Stimulated activated CD4-positive, alpha-beta T cell treated with anti-CD3 and anti-CD28 coated beads, Interleukin-4, amount 100 ng/mL, for 1 hour (primary cell): Measurements from ENCODE around the gene BPIFB4.
"Not testable (repeated sequence)": the region's sequence is repeated elsewhere in the genome, so short reads cannot be mapped to it uniquely, and the experiment has no call there.

Experiments used
- DNase-seq: peaks from one replicate; pipeline ENCODE4 v3.0.0-alpha.2; 2020

Gene BPIFB4

GRCh38 chr20:33079259-33079658, at the start of gene BPIFB4:
Gene BPIFB4 (plus strand): TSS chr20:33079643. CDS start chr20:33081527, 1,884 bp downstream.
- no peak for DNase-seq

DNA sequence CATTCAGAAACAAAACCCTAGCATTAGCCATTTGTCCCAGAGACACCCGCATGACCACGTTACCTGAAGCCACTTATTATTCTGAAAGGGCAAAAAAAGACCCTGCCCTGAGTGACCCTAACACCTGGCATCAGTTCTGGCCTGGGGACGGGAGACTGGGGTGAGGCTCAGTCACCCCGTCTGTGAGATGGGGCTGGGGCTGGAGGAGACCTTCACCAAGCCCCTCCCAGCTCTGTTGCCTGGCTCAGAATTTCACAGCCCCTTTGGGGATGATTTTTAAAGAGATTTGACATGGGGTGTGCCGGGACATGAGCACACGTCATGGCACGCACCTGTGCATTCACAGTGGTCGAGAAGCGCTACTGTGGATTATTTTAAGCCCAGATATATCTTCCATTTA, 49.4 kb upstream of the BPIFB4 start:
- no peak for DNase-seq

- no peak for DNase-seq
These were observed 48.9 kb upstream of the BPIFB4 start for GRCh38 chr20:33030569-33030968.

- no peak for DNase-seq
These were observed 47.9 kb upstream of the BPIFB4 start, which contains the start of gene BPIFB6 for GRCh38 chr20:33031531-33031930. Gene BPIFB6 (plus strand): TSS chr20:33031648. CDS start chr20:33031648, 0 bp downstream.

- DNase-seq, result no peak
These were observed 46.9 kb upstream of the BPIFB4 start for GRCh38 chr20:33032555-33032954.

DNA sequence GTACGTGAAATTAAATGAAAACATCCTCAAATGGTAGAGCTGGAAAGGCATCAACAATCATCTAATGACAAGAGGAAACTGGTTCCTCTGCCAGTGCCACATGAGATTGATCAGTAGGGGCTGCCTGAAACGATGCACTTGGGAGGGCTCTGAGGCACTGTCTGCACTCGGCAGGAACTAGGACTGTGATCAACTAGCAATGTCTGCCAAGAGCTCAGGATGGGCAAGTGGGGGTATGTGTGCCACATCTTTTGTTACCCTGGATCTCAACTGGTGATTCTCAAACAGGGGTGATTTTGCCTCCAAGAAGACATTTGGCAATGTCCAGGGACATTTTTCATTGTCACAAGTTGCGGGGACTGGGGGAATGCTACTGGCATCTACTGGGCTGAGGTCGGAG, 46.1 kb upstream of the BPIFB4 start:
- DNase-seq, result no peak

DNA sequence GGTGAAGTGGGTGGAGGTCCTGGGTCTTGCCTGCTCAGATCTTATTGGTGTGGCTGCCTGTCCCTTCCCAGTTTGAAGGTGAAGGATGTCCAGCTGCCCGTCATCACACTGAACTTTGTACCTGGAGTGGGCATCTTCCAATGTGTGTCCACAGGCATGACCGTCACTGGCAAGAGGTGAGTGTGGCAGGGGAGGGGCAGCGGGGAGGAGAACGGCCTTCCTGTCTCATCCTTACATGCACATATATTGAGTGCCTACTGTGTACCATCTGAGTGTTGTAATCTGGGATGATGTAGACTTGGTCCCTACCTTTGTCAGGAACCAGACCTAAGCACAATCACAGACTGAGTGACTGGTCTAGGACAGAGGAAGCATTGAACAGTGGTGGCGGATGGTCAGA, 45.3 kb upstream of the BPIFB4 start:
- DNase-seq, result no peak

DNA sequence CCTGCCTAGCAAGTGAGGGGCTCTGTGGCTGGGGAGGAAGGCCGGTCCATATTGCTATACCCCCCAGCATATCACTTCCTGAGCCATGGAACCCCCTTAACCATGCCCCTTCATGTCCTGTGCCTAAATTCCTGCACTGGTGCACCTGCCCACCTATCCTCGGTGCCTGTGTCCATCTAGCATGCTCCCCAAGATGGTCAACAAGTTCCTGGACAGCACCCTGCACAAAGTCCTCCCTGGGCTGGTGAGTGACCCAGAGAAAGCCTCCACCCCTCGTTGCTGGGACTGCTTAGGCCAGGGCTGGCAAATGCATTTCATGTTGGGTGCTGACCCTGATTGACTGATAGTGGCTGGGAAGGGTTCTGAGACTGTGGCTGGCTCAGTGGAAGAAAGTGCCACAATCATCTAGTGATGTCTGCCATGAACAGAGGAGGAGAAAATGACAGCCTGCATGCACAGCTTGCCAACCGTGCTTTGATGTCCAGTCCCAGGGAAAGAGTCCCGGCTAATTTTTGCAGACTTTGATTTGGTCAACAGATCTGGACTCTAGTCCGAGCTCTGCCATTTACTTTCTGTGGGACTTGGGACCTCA, 44.4 kb upstream of the BPIFB4 start:
- DNase-seq, result no peak

GRCh38 chr20:33037456-33037855, 42.0 kb upstream of the BPIFB4 start:
- DNase-seq, result no peak

GRCh38 chr20:33038243-33038642, 41.2 kb upstream of the BPIFB4 start:
- no peak for DNase-seq

DNA sequence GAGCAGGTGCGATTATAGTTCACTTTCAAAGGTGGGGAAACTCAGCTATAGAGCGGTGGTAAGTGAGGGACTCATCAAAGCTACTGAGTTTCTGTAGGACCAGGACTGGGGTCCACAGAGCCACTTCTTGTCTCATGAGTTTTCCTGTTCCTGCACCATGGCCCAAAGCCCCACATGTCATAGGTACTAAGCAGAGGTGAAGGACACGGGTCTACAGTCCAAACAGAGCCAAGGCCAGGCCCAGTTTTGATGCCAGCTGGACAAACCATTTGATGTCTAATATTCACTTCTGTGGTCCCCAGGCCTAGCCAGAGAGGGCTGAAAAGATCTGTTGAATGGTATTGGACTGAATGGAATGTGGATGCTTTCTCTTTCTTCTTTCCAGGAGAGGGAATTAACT, 37.0 kb upstream of the BPIFB4 start:
- DNase-seq, result no peak

DNA sequence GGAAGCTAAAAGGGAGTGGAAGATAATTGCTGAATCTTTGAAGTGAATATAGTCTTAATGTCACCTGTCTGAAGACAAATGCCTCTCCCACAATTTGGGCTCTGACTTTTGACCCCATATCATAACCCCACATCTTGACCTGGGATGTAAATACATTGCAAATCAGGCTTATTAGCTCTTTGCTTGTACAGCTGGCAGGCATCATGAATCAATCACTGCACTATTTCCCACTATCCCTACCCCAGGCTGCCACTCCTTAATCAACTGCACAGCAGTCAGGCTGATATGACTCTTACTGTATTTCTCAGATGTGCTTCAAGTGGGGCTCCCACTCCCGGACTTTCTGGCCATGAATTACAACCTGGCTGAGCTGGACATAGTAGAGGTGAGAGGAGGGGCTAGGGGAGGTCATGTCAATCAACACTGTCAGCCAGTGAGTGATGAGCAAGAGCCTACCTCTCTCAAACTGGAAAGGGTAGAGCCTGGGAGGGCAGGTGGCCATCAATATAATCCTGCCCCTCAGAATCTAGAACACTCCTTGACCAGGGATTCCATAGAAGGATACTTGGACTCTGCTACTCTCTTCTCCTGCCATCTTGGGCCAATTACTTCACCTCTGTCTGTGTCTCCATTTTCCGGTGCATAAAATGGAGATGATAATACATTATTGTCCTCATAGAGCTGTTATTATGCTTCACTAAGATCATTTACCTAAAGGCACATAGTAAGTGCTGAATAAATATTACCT, 36.3 kb upstream of the BPIFB4 start:
- DNase-seq, result no peak

GRCh38 chr20:33043731-33044181, 35.7 kb upstream of the BPIFB4 start:
- DNase-seq, result no peak

GRCh38 chr20:33045129-33045721, 34.2 kb upstream of the BPIFB4 start:
- DNase-seq, result not testable (repeated sequence)

DNA sequence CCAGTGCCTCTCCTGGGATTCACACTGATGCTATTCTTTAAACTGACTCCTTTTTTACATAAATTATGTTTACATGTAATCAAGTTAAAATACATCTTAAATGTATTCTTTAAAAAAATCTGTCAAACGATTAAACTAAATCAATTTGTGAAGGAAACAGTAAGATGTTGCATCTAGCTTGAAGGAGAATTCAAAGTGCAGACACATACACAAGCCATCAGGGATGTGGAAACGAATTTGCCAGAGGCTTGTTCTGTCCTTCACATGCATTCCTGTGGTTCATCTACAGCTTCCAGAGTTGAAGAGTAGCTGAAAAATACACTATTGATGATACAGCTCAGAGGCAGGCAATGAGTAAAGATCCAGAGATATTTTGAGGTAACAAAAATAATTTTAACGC, 33.0 kb upstream of the BPIFB4 start:
- DNase-seq, result no peak

GRCh38 chr20:33051333-33051732, 28.1 kb upstream of the BPIFB4 start:
- DNase-seq, result no peak

- DNase-seq, result no peak
These were observed 25.9 kb upstream of the BPIFB4 start, which contains the start of gene BPIFB3 for GRCh38 chr20:33053291-33054106. Gene BPIFB3 (plus strand): TSS chr20:33053903. CDS start chr20:33055436, 1,533 bp downstream.

GRCh38 chr20:33054381-33054780, 25.1 kb upstream of the BPIFB4 start:
- no peak for DNase-seq

- no peak for DNase-seq
These were observed 24.7 kb upstream of the BPIFB4 start for GRCh38 chr20:33054791-33055190.

DNA sequence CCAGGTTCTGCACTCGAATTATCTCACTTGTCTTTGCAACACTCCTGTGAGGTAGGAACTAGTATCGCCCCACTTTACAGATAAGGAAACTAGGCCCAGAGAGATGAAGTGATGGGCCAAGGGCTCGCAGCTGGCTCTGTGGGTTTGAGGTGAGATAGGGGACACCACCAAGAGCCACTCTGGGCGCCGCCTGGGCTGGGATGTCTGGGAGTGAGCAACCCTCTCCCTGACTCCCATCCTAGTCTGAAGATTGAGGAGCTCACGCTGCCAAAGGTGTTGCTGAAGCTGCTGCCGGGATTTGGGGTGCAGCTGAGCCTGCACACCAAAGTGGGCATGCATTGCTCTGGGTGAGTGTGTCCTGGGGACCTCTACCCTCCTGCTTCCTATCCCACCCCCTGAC, 20.3 kb upstream of the BPIFB4 start:
- DNase-seq, result no peak

DNA sequence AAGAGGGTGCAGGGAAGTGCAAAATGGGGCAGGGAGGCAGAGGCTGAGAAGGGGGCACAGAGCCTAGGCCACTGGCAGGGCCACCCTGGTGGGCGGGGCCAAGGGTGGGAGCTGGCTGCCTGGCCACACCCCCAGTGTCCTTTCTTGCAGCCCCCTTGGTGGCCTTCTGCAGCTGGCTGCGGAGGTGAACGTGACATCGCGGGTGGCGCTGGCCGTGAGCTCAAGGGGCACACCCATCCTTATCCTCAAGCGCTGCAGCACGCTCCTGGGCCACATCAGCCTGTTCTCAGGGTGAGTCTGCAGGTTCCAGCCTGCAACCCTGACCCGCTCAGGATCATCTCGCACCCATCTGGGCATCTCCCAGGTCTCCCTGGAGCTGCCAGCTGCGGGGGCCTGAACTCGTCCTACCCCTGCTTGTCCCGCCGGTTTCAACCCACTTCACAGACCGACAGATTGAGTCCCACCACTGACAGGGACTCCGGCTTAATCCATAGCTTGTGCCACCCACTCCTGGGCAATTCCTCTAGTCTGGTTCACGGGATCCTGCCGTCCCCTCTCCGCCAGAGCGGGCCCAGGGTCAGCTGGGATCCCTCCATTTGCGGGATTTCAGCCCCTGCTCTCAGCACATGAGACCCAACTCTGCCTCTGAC, 19.6 kb upstream of the BPIFB4 start:
- DNase-seq, result no peak

DNA sequence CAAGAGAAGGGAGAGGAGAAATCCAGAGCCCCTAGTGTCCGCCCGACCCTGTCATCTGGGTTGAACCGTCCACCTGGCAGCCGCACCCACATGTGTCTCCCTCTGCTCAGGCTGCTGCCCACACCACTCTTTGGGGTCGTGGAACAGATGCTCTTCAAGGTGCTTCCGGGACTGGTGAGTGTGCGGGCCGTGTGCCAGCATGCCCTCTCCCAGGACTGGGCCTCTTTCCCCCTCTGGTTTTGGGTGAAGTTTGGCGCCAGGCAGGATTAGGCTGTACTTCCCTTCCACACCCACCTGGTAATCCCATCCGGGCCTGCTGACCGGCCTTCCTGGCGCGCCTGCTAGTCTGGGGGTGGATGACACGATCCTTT, 17.8 kb upstream of the BPIFB4 start:
- no peak for DNase-seq
